Hematopoietic multipotent progenitor cell treated with erythropoietin and hydrocortisone succinate and interleukin-3 and kit ligand, for 8 days (in vitro differentiated cells): Measurements from ENCODE around the gene C9orf85.
"Not testable (repeated sequence)": the region's sequence is repeated elsewhere in the genome, so short reads cannot be mapped to it uniquely, and the experiment has no call there.

ENCODE experiments used
- DNase-seq: peaks from one replicate; pipeline ENCODE4 v3.0.0-alpha.2; 2015

Gene C9orf85

GRCh38 chr9:71954652-71955051 lies 43.2 kb downstream of the C9orf85 start:
- DNase-seq = not testable (repeated sequence)

GRCh38 chr9:71955300-71955915 lies 44.0 kb downstream of the C9orf85 start:
- DNase-seq = no peak

GRCh38 chr9:71962328-71962727 lies 50.9 kb downstream of the C9orf85 start:
- no peak for DNase-seq

- not testable (repeated sequence) for DNase-seq
Observed at GRCh38 chr9:71963471-71963996, 52.1 kb downstream of the C9orf85 start.

DNA sequence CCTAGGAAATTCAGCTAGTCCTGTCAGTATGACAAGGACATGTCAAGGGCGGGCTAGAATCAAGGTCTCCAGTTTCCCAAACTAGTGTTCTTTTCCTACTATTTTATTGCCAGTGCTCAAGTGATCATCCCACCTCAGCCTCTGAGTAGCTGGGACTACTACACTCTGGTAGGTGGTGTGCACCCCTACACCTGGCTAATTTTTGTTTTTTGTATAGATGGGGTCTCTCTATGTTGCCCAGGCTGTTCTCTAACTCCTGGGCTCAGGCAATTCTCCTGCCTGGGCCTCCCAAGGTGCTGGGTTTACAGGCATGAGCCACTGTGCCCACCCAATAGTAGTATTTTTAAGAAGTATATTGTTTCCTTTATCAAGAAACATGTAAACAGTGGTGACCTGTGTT lies 54.0 kb downstream of the C9orf85 start:
- DNase-seq = no peak

DNA sequence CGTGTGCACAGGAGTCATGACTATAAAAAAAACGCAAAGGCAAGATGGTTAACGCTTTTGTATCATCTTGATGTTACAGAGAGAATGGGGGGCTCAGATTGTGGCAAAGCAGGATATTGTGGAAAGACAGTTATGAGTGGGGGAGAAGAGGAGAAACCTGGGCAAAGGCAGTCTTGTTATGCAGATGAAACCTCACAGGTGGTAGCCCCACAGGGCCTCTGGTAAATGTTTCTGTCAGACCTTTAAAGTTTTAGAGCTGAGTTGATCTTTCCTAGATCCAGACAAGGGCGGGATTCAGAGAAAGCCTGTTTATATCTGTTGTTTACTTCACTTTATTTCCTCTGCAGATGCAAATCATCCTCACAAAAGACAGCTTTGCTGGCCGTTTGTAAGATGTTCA lies 55.2 kb downstream of the C9orf85 start:
- no peak for DNase-seq

DNA sequence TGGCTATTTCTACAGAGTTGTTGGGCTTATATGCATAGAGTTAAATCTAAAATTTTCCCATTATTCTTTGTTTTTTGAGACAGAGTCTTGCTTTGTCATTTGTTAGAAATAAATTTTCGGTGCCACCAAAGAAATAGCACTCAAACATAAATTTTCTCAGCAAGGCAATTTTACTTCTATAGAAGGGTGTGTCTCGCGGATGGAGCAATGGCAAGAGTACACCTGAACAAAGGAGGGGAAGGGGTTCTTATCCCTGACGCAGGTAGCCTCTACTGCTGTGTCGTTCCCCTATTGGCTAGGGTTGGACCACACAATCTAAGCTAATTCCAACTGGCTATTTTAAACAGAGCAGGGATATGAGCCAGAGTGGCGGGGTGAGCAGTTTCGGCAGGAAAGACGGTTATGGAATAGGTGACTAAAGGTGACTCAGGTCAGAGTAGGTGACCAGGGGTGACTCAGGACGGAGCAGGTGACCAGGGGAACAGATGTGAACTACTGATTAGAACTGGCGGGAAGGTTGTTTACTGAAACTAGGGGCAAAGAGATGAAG lies 57.2 kb downstream of the C9orf85 start:
- DNase-seq = no peak

- peak; percentile 7 for DNase-seq
Observed at GRCh38 chr9:71975833-71976232, 64.4 kb downstream of the C9orf85 start.

- no peak for DNase-seq
Observed at GRCh38 chr9:71977003-71977402, 65.6 kb downstream of the C9orf85 start.

- no peak for DNase-seq
Observed at GRCh38 chr9:71980266-71981190, 69.1 kb downstream of the C9orf85 start.

- DNase-seq = no peak
Observed at GRCh38 chr9:71981944-71982343, 70.5 kb downstream of the C9orf85 start.

DNA sequence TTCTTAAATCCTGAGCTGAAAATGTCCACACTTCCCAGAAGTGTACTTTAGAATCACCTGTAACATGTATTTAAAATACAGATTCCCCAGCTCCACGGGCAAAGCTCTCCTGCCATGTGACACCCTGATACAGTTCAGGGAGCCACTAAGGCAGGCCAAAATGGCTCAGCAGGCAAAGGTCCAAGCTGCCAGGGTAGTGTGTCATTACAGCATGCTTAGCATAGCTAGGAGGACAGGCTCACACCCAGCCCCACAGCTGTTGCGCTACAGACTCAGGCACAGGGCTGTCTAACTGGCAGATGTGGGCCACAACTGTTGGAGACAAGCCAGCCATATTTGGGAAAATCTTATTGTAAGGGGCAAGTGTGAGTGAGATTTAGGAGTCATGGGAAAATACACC lies 73.0 kb downstream of the C9orf85 start:
- DNase-seq = no peak

DNA sequence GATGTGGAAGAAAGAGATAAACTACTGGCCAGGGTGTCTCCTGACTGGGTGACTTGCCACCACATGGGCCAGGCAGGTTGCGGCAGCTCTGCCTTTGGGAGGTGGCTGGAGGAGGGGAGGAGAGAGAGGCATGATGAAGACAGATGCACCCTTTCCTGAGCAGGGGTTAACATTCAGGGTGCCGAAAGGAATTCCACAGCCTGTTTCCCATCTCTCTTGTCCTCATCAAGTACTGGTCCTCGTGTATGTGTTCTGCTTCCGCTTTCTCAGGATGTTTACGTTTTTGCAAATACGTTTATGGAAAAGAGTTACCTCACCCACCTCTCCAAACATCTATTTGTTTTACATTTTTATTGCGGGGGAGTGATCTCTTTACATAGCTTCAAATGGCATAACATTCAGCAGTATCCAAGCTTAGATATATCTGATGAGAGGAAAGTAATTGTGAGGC lies 73.4 kb downstream of the C9orf85 start:
- no peak for DNase-seq

GRCh38 chr9:71985297-71985911 lies 74.0 kb downstream of the C9orf85 start:
- no peak for DNase-seq

- DNase-seq = no peak
Observed at GRCh38 chr9:71986900-71987299, 75.5 kb downstream of the C9orf85 start.

DNA sequence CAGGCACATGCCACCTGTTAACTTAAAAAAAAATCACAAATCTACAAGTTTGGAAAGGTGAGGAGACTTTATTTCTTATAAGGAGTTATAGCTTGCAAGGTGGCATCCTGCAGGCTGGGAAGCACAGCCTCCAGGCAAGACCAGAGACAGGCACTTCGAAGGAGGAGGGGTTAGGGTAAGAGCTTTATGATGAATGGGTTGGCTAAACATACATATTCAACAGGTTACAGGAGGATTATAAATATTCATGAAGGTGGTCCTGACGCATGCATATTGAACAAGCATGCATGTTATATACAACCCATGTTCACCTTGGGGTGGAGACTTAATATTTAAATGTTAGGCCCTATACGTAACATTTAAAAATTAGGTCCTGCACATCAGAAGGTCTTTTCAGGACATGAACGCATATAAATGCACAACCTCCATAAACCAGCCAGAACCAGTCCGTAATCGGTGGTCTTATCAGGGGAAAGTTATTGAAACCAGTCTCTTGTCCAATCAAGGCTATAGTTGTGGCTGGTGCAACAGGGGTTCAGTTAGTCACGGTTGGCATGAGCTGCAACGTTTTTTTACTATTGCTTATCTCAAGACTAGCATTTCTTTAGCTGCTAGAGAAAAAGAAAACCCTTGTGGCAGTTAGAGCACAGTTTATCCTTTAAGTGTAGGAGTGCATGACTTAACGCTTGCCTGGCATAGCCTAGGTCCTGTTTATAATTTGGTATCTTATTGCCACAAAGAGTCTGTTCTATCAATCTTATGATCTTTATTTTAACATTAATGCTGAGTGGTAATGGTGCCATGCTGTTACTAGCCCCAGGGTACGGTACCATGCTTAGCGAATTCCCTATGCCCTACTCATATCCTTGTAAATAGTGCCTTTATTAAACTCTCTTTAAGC lies 76.3 kb downstream of the C9orf85 start:
- DNase-seq = peak; percentile 52

DNA sequence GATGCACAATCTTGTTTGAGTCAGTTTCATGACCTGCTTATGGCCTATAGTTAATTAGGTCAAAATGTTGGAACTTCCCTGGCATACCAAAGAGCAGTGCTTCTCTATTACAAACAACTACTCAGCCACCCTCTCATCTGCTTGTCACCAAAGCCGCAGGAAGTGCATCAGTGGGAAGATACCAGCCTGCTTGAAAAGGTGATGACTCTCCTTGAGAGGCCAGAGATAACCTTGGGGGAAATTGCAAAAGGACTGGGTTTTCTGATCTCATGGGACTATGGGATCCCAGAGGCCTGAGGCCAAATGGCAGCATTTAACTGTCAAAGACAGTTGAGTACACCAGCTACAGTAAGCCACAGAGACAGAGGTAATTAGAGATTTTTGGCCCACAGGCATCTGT lies 79.0 kb downstream of the C9orf85 start:
- no peak for DNase-seq

GRCh38 chr9:72005451-72005850 lies 94.0 kb downstream of the C9orf85 start:
- no peak for DNase-seq

DNA sequence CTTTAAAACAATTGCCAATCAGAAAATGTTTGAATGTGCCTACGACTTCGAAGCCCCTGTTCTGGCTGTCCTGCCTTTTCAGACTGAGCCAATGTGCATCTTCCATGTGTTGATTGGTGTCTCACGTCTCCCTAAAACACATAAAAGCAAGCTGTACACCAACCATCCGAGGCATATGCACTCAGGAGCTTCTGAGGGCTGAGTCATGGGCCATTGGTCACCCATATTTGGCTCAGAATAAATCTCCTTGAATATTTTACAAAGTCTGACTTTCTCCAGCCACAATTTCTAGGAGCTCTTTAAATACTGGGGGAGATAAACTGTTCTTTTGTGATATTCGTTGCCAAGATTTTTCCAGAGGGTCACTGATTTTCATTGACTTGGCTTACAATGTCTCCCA lies 95.1 kb downstream of the C9orf85 start:
- no peak for DNase-seq

- not testable (repeated sequence) for DNase-seq
Observed at GRCh38 chr9:72007726-72008125, 96.3 kb downstream of the C9orf85 start.

DNA sequence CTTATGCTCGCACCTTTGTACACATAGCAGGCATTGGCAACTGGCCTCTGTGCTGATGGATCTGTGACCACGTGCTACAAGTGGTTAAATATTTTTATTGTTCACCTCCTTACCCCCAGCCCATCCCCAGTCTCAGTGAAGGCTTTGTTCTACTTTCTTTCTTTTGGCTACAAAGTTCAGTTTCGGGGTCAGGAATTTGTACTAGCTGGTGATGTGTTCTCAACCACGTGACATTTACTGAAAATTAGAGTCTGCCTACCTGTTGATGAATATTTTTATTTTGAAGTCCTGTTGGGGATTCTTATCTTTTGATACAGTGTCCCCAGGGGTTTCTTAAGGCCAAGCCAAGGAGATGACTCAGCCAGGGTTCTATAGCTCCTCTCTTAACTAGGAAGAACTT lies 101.2 kb downstream of the C9orf85 start:
- DNase-seq = no peak

- no peak for DNase-seq
Observed at GRCh38 chr9:72013292-72013760, 101.9 kb downstream of the C9orf85 start.
